Right ventricle myocardium superior (tissue), 1 donor: ENCODE measurements around the gene HDAC9. TPM values are rescaled to one million over a fixed set of nuclear protein-coding genes. Genes with fewer than 3 reads are reported as not detected.

Experiments used
- ATAC-seq: fragments of 200-7000 bp; cut with Tn5 transposase; one replicate; pipeline ENCODE4 v1.9.1; 2020; ENCODE audit warnings: mild to moderate bottlenecking; ENCODE audit not compliant: poor library complexity
- DNase-seq: peaks from one replicate; pipeline ENCODE4 v3.0.0-alpha.2; 2020
- intact Hi-C: fragments of 100-400 bp; cut with DNase I; formaldehyde crosslinking; loops from one replicate; pipeline ENCODE4 v1.11.2; 2022
- total RNA-seq: library from RNA; stranded (reverse); fragmentation: NEBNext Ultra II Directional; extraction: Animal tissue kit (Norgen Biotek cat#: 25700); gene quantifications from one replicate; pipeline ENCODE4 v1.2.1, GENCODE V29; 2021
- donor health status: DM: no; HTN: yes; CAD: no; lungs with severe emphysema.

HDAC9 gene
- total RNA-seq, 1 donor from 2014 or later = 22.8 TPM

GRCh38 chr7:18780938-18781337 lies 285.4 kb downstream of the HDAC9 start:
- intact Hi-C loops = no loop called here
- DNase-seq = no peak
- no peak for ATAC-seq

- DNase-seq (no peak), ATAC-seq (no peak)
- intact Hi-C loops = no loop called here
These were observed 290.7 kb downstream of the HDAC9 start for GRCh38 chr7:18786196-18786727.

- ATAC-seq (no peak), DNase-seq (no peak)
- intact Hi-C loops = no loop called here
These were observed 291.2 kb downstream of the HDAC9 start for GRCh38 chr7:18786796-18787195.

- intact Hi-C loops = no loop called here
- no peak for DNase-seq
- ATAC-seq = no peak
These were observed 292.5 kb downstream of the HDAC9 start for GRCh38 chr7:18788026-18788425.

- ATAC-seq (no peak), DNase-seq (no peak)
- intact Hi-C loops = loop anchor here (10.0 kb wide), 1 partner anchor 58 kb away; no protein-coding TSS in a partner anchor
These were observed 297.5 kb downstream of the HDAC9 start for GRCh38 chr7:18792871-18793595.

GRCh38 chr7:18796216-18796615 lies 300.7 kb downstream of the HDAC9 start:
- no peak for DNase-seq
- no peak for ATAC-seq
- intact Hi-C loops = loop anchor here (10.0 kb wide), 1 partner anchor 61 kb away; no protein-coding TSS in a partner anchor

GRCh38 chr7:18798088-18798906 lies 302.7 kb downstream of the HDAC9 start:
- intact Hi-C loops = loop anchor here (10.0 kb wide), 1 partner anchor 63 kb away; no protein-coding TSS in a partner anchor
- ATAC-seq (no peak), DNase-seq (no peak)

GRCh38 chr7:18799899-18800298 lies 304.4 kb downstream of the HDAC9 start:
- intact Hi-C loops = loop anchor here (10.0 kb wide), 1 partner anchor 65 kb away; no protein-coding TSS in a partner anchor
- DNase-seq (no peak), ATAC-seq (no peak)

- intact Hi-C loops = no loop called here
- no peak for ATAC-seq
- DNase-seq = no peak
These were observed 308.4 kb downstream of the HDAC9 start for GRCh38 chr7:18803923-18804322.

GRCh38 chr7:18806177-18806576 lies 310.6 kb downstream of the HDAC9 start:
- intact Hi-C loops = no loop called here
- ATAC-seq (no peak), DNase-seq (no peak)

GRCh38 chr7:18808026-18808425 lies 312.5 kb downstream of the HDAC9 start:
- ATAC-seq (no peak), DNase-seq (no peak)
- intact Hi-C loops = no loop called here

GRCh38 chr7:18815261-18815960 lies 319.9 kb downstream of the HDAC9 start:
- intact Hi-C loops = no loop called here
- no peak for ATAC-seq
- no peak for DNase-seq

- no peak for DNase-seq
- intact Hi-C loops = no loop called here
- ATAC-seq = no peak
These were observed 325.4 kb downstream of the HDAC9 start for GRCh38 chr7:18820981-18821380.

- ATAC-seq (no peak), DNase-seq (no peak)
- intact Hi-C loops = no loop called here
These were observed 326.0 kb downstream of the HDAC9 start for GRCh38 chr7:18821554-18821953.

GRCh38 chr7:18824157-18824556 lies 328.6 kb downstream of the HDAC9 start:
- ATAC-seq (no peak), DNase-seq (no peak)
- intact Hi-C loops = no loop called here

- ATAC-seq = no peak
- DNase-seq = no peak
- intact Hi-C loops = no loop called here
These were observed 332.9 kb downstream of the HDAC9 start for GRCh38 chr7:18828260-18828993.

GRCh38 chr7:18828994-18829857 lies 333.7 kb downstream of the HDAC9 start:
- DNase-seq (no peak), ATAC-seq (no peak)
- intact Hi-C loops = no loop called here
